H1 (cell line): ENCODE data around the gene MEGF11. TPM values are rescaled to one million over a fixed set of nuclear protein-coding genes. Genes with fewer than 3 reads are reported as not detected.

Source experiments
- CTCF ChIA-PET: fragments of 300-600 bp; sonication (Branson Sonifier 250); formaldehyde crosslinking; loops from one replicate; lab custom pipeline; 2021; ENCODE audit not compliant: partially characterized antibody; lab: Charles Lee
- POLR2A ChIA-PET: fragments of 300-600 bp; sonication (Branson Sonifier 250); formaldehyde crosslinking; loops from one replicate; lab custom pipeline; 2021; ENCODE audit warnings: inconsistent platforms; ENCODE audit not compliant: partially characterized antibody; lab: Charles Lee
- DNase-seq, 2 experiments: peaks; one replicate each; pipeline versions ENCODE4 v3.0.0 to v3.0.0-alpha.2; 2010 to 2022; ENCODE audit warnings: low spot score in 2 of 2, low read depth in 1 of 2, mixed read lengths in 1 of 2
- FAIRE-seq: peaks from 2 replicates; lab custom pipeline; 2011; peaks lifted over from hg19 to GRCh38; lab: Jason Lieb, UNC
- H2AFZ ChIP-seq: 2 replicates; pipeline ENCODE4 v1.8.1; 2012; ENCODE audit warnings: low read length, inconsistent platforms
- H2AK5ac ChIP-seq: 2 replicates; pipeline ENCODE4 v1.6.1; 2013; ENCODE audit warnings: low read depth, low read length
- H2BK120ac ChIP-seq: replicated peaks from 2 replicates; pipeline ENCODE3; 2013; ENCODE audit warnings: low read depth, low read length, inconsistent platforms
- H2BK12ac ChIP-seq: 2 replicates; pipeline ENCODE4 v1.6.1; 2013; ENCODE audit warnings: low read depth, low read length
- H2BK15ac ChIP-seq: 2 replicates; pipeline ENCODE4 v1.6.1; 2013; ENCODE audit warnings: low read length
- H2BK20ac ChIP-seq: 2 replicates; pipeline ENCODE4 v1.6.1; 2013; ENCODE audit warnings: low read length
- H2BK5ac ChIP-seq: 2 replicates; pipeline ENCODE4 v1.6.1; 2013; ENCODE audit warnings: low read depth, low read length
- H3K14ac ChIP-seq: 2 replicates; pipeline ENCODE4 v1.6.1; 2013; ENCODE audit warnings: inconsistent platforms; ENCODE audit not compliant: insufficient read length
- H3K18ac ChIP-seq: 2 replicates; pipeline ENCODE4 v1.6.1; 2013; ENCODE audit warnings: low read length; ENCODE audit errors: extremely low read depth
- H3K23ac ChIP-seq: 2 replicates; pipeline ENCODE4 v1.6.1; 2013; ENCODE audit warnings: inconsistent platforms; ENCODE audit not compliant: insufficient read length
- H3K23me2 ChIP-seq: 2 replicates; pipeline ENCODE4 v1.6.1; 2013; ENCODE audit warnings: low read depth, low read length
- H3K27ac ChIP-seq: 2 replicates; pipeline ENCODE4 v1.6.1; 2011; ENCODE audit warnings: low read depth, low read length, inconsistent platforms
- H3K27me3 ChIP-seq, 4 experiments: replicated peaks in 1 of 4; 1 replicate in 1 of 4; 2 replicates in 3 of 4; pipeline versions ENCODE4 v1.6.1 to v1.8.1; 2011 to 2013; ENCODE audit warnings: low read length in 3 of 4, mild to moderate bottlenecking in 3 of 4, inconsistent platforms in 2 of 4, mixed read lengths in 2 of 4, moderate library complexity in 1 of 4; ENCODE audit not compliant: control insufficient read depth in 3 of 4, insufficient read depth in 3 of 4; ENCODE audit errors: extremely low read depth in 1 of 4
- H3K36me3 ChIP-seq, 4 experiments: 2 replicates each; pipeline versions ENCODE4 v1.6.1 to v1.8.1; 2011 to 2013; ENCODE audit warnings: mild to moderate bottlenecking in 4 of 4, low read length in 3 of 4, moderate library complexity in 2 of 4, control low read depth in 1 of 4, inconsistent platforms in 1 of 4; ENCODE audit not compliant: insufficient read depth in 4 of 4, control insufficient read depth in 2 of 4
- H3K4ac ChIP-seq: replicated peaks from 2 replicates; pipeline ENCODE3; 2013; ENCODE audit warnings: low read length, low read depth, mixed read lengths, inconsistent platforms; ENCODE audit not compliant: insufficient read length
- H3K4me1 ChIP-seq, 4 experiments: replicated peaks in 1 of 4; 1 replicate in 1 of 4; 2 replicates in 3 of 4; pipeline versions ENCODE4 v1.6.1 to v1.8.1; 2011 to 2013; ENCODE audit warnings: low read length in 3 of 4, inconsistent platforms in 2 of 4, mixed read lengths in 1 of 4; ENCODE audit not compliant: insufficient read depth in 4 of 4, control insufficient read depth in 3 of 4
- H3K4me2 ChIP-seq, 2 experiments: 2 replicates each; pipeline versions ENCODE4 v1.6.1 to v1.8.1; 2011 to 2013; ENCODE audit warnings: low read depth in 2 of 2, low read length in 2 of 2, control low read depth in 1 of 2, inconsistent platforms in 1 of 2, mild to moderate bottlenecking in 1 of 2; ENCODE audit not compliant: insufficient read depth in 1 of 2
- H3K4me3 ChIP-seq, 4 experiments: fragments of 200-600, 300-600 bp in 1 of 4; sonication (generic), shearing (Covaris generic), sonication (Bioruptor Twin) in 1 of 4; 2 replicates each; pipeline versions ENCODE4 v1.5.1 to v1.8.1; 2011 to 2016; ENCODE audit warnings: low read length in 4 of 4, low read depth in 3 of 4, control low read depth in 2 of 4, inconsistent platforms in 2 of 4, mild to moderate bottlenecking in 2 of 4, mixed read lengths in 1 of 4, moderate library complexity in 1 of 4; ENCODE audit not compliant: insufficient read depth in 2 of 4; ENCODE audit errors: extremely low read depth in 1 of 4
- H3K56ac ChIP-seq: replicated peaks from 2 replicates; pipeline ENCODE3; 2013; ENCODE audit warnings: low read depth, mild to moderate bottlenecking, mixed read lengths, low read length, inconsistent platforms; ENCODE audit not compliant: insufficient read length
- H3K79me1 ChIP-seq: 2 replicates; pipeline ENCODE4 v1.6.1; 2013; ENCODE audit warnings: low read depth, low read length, control low read depth
- H3K79me2 ChIP-seq, 2 experiments: 2 replicates each; pipeline versions ENCODE4 v1.6.1 to v1.8.1; 2012 to 2013; ENCODE audit warnings: low read length in 2 of 2, mild to moderate bottlenecking in 2 of 2, inconsistent platforms in 1 of 2; ENCODE audit not compliant: insufficient read depth in 2 of 2, control insufficient read depth in 1 of 2
- H3K9ac ChIP-seq, 4 experiments: replicated peaks in 1 of 4; 1 replicate in 1 of 4; 2 replicates in 3 of 4; pipeline versions ENCODE4 v1.6.1 to v1.8.1; 2011 to 2013; ENCODE audit warnings: low read depth in 3 of 4, low read length in 3 of 4, control low read depth in 2 of 4, mild to moderate bottlenecking in 2 of 4, moderate library complexity in 2 of 4, inconsistent platforms in 1 of 4; ENCODE audit errors: extremely low read depth in 1 of 4
- H3K9me3 ChIP-seq, 2 experiments: 2 replicates each; pipeline versions ENCODE4 v1.6.1 to v1.8.1; 2012 to 2013; ENCODE audit warnings: mild to moderate bottlenecking in 2 of 2, moderate library complexity in 2 of 2, control low read depth in 1 of 2, inconsistent platforms in 1 of 2, low read depth in 1 of 2, low read length in 1 of 2, mixed read lengths in 1 of 2; ENCODE audit not compliant: insufficient read depth in 2 of 2
- H4K20me1 ChIP-seq, 2 experiments: replicated peaks in 1 of 2; 2 replicates each; pipeline versions ENCODE3 to v1.8.1; 2011 to 2013; ENCODE audit warnings: inconsistent platforms in 2 of 2, low read length in 2 of 2, mild to moderate bottlenecking in 1 of 2; ENCODE audit not compliant: insufficient read depth in 2 of 2, control insufficient read depth in 1 of 2
- H4K5ac ChIP-seq: 2 replicates; pipeline ENCODE4 v1.6.1; 2013; ENCODE audit warnings: low read length, low read depth, mixed read lengths, inconsistent platforms; ENCODE audit not compliant: insufficient read length
- H4K8ac ChIP-seq: 2 replicates; pipeline ENCODE4 v1.8.0; 2013; ENCODE audit warnings: mild to moderate bottlenecking, moderate library complexity, low read length, inconsistent platforms; ENCODE audit not compliant: insufficient read depth; ENCODE audit errors: extremely low read depth
- H4K91ac ChIP-seq: replicated peaks from 2 replicates; pipeline ENCODE3; 2013; ENCODE audit warnings: low read length, mixed read lengths, inconsistent platforms; ENCODE audit not compliant: insufficient read length
- BCL11A ChIP-seq, 2 experiments: IDR thresholded peaks; one replicate each; pipeline ENCODE4 v1.6.1; 2011; ENCODE audit warnings: low read depth in 2 of 2, low read length in 2 of 2, mild to moderate bottlenecking in 2 of 2
- CHD1 ChIP-seq: IDR thresholded peaks from 2 replicates; pipeline ENCODE4 v1.6.1; 2012; ENCODE audit warnings: low read depth, low read length, improper control_type of control experiment
- CTCF ChIP-seq, 3 experiments: IDR thresholded peaks; 1 replicate in 2 of 3; 2 replicates in 1 of 3; pipeline versions ENCODE4 v1.5.1 to v1.6.1; 2011; ENCODE audit warnings: low read length in 3 of 3, mild to moderate bottlenecking in 3 of 3, inconsistent platforms in 2 of 3, low read depth in 1 of 3, moderate library complexity in 1 of 3; ENCODE audit not compliant: insufficient read depth in 1 of 3; ENCODE audit errors: control extremely low read depth in 1 of 3
- EZH2 ChIP-seq: fragments of 200-600 bp; sonication (generic); IDR thresholded peaks from 2 replicates; pipeline ENCODE4 v1.7.1; 2012; ENCODE audit warnings: low read depth, mild to moderate bottlenecking, moderate library complexity, low read length, inconsistent platforms; ENCODE audit not compliant: severe bottlenecking
- TAF7 ChIP-seq: optimal IDR thresholded peaks from 2 replicates; pipeline ENCODE3; 2011; ENCODE audit warnings: low read depth, mild to moderate bottlenecking, inconsistent platforms, low read length, moderate library complexity, borderline replicate concordance
- YY1 ChIP-seq: IDR thresholded peaks from 2 replicates; pipeline ENCODE4 v1.6.1; 2011; ENCODE audit warnings: low read depth, mild to moderate bottlenecking, low read length
- WGBS, 2 experiments: shearing (Covaris generic) in 1 of 2; methylation state at CpG; one replicate each; pipeline versions ENCODE4 v1.1.6 to v1.1.7; 2013 to 2015; ENCODE audit warnings: low lambda C conversion rate in 2 of 2, mixed read lengths in 2 of 2, inconsistent platforms in 1 of 2, low coverage in 1 of 2, missing lambda C conversion rate in 1 of 2; ENCODE audit not compliant: insufficient replicate concordance in 2 of 2, insufficient coverage in 1 of 2, insufficient read length in 1 of 2; ENCODE audit errors: extremely low coverage in 1 of 2, missing lambda C conversion rate in 1 of 2; 5-methylcytosine and 5-hydroxymethylcytosine counted together
- polyA plus RNA-seq, 7 experiments: library from polyadenylated mRNA; depleted of rRNA in 3 of 7; stranded (reverse) in 5 of 7; unstranded in 2 of 7; fragments of >200 nt in 5 of 7; fragments of 200-250 nt in 2 of 7; gene quantifications; 1 replicate in 5 of 7; 2 replicates in 1 of 7; 4 replicates in 1 of 7; pipeline versions ENCODE4 v1.2.1 to v1.2.3, GENCODE V29; 2011 to 2013; ENCODE audit warnings: missing spikeins in 2 of 7, mixed read lengths in 2 of 7
- total RNA-seq: library from RNA; stranded (reverse); fragmentation: NEBNext Ultra II Directional; extraction: Animal tissue kit (Norgen Biotek cat#: 25700); gene quantifications from 2 replicates; pipeline ENCODE4 v1.2.1, GENCODE V29; 2021
- TF ChIP-seq, protein P1 (sequence below): IDR thresholded peaks from 2 replicates; pipeline ENCODE4 v1.6.1; 2011; ENCODE audit warnings: low read length, improper control_type of control experiment

The MEGF11 gene
- total and polyA plus RNA-seq, 2 of the 8 experiments (the other 6 are each of a cell fraction or from before 2014, with no cell fraction given) = 4.4 to 4.8 TPM

GRCh38 chr15:65903296-65904073 lies 350.1 kb downstream of the MEGF11 start:
- Histone ChIP-seq H2AK5ac (no peak overlapping the region), H3K18ac (no peak overlapping the region), H4K5ac (no peak overlapping the region), H3K23ac (no peak overlapping the region), H2AFZ (no peak overlapping the region), H3K9ac (no peak overlapping the region), H2BK5ac (no peak overlapping the region), H3K27me3 (no peaks in the 10 kb centered on the region), H4K20me1 (no peaks in the 10 kb centered on the region), H3K36me3 (peaks cover 2 to 37% (median 23%) of the 10 kb centered on the region in 4 experiments), H3K14ac (no peak overlapping the region), H2BK12ac (no peak overlapping the region), H3K4ac (no peak overlapping the region), H2BK120ac (no peak overlapping the region), H3K4me2 (no peak overlapping the region), H3K4me3 (no peak overlapping the region), H3K4me1 (peaks cover 0 to 5% (median 1%) of the 10 kb centered on the region in 4 experiments; a peak in 4 of 7 replicates), H3K9me3 (no peaks in the 10 kb centered on the region), H4K91ac (no peak overlapping the region), H3K79me2 (no peaks in the 10 kb centered on the region), H3K27ac (no peak overlapping the region), H3K56ac (no peak overlapping the region), H3K23me2 (no peaks in the 10 kb centered on the region), H4K8ac (no peak overlapping the region), H2BK15ac (no peak overlapping the region), H2BK20ac (no peak overlapping the region), H3K79me1 (peaks cover 2% of the 10 kb centered on the region; the same call in 1 of the 2 replicates)
- 86% methylated on average over 6 of the region's 6 CpGs; no CpG with 5 or more reads in 1 of the 2 experiments for WGBS, 2 experiments
- CTCF ChIA-PET = interaction anchor here (1.0 to 7.3 kb wide), 4 partner anchors 12 to 93 kb away, joined by 3 to 46 read pairs (median 5); no protein-coding TSS in a partner anchor
- peak in 1 of 2 experiments; percentile 20 for DNase-seq
- POLR2A ChIA-PET = interaction anchor here (0.6 to 2.0 kb wide), 2 partner anchors 10 to 250 kb away, joined by 3 to 5 read pairs; no protein-coding TSS in a partner anchor
- no peak for FAIRE-seq
- no peak for TF ChIP-seq BCL11A (IDR thresholded peaks at IDR 0.05; ENCODE audit: low read depth in 2 of 2, low read length in 2 of 2)
- no peak for TF ChIP-seq YY1
- TF ChIP-seq CHD1 = no peak
- no peak for TF ChIP-seq EZH2
- no peak for TF ChIP-seq TAF7
- no peak for TF ChIP-seq CTCF (IDR thresholded peaks at IDR 0.05; ENCODE audit: control extremely low read depth in 1 of 3, insufficient read depth in 1 of 3, low read depth in 1 of 3, low read length in 3 of 3)
- TF ChIP-seq, protein P1, sequence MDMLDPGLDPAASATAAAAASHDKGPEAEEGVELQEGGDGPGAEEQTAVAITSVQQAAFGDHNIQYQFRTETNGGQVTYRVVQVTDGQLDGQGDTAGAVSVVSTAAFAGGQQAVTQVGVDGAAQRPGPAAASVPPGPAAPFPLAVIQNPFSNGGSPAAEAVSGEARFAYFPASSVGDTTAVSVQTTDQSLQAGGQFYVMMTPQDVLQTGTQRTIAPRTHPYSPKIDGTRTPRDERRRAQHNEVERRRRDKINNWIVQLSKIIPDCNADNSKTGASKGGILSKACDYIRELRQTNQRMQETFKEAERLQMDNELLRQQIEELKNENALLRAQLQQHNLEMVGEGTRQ = no peak
